HG03565 (cell line): Measurements from ENCODE around the gene ARPP21.
A peak's percentile ranks its signal among the peaks of the same experiment; 100 is the strongest.

ENCODE experiments used
- ATAC-seq: cut with Tn5 transposase; IDR thresholded peaks from one replicate; pipeline ENCODE4 v1.9.1; 2021; ENCODE audit warnings: mild to moderate bottlenecking, moderate library complexity; ENCODE audit not compliant: unreplicated experiment

The ARPP21 gene

GRCh38 chr3:35641331-35641730 is 2.0 kb downstream of the ARPP21 start:
- no peak for ATAC-seq

- ATAC-seq = no peak
These were observed 2.7 kb downstream of the ARPP21 start for GRCh38 chr3:35641920-35642527.

- ATAC-seq = no peak
These were observed 4.2 kb downstream of the ARPP21 start for GRCh38 chr3:35643495-35643894.

GRCh38 chr3:35644451-35644850 is 5.1 kb downstream of the ARPP21 start:
- no peak for ATAC-seq

GRCh38 chr3:35645189-35645588 is 5.9 kb downstream of the ARPP21 start:
- ATAC-seq = no peak

GRCh38 chr3:35646081-35646480 is 6.8 kb downstream of the ARPP21 start:
- no peak for ATAC-seq

- no peak for ATAC-seq
These were observed 8.1 kb downstream of the ARPP21 start for GRCh38 chr3:35647461-35647860.

GRCh38 chr3:35648347-35648746 is 9.0 kb downstream of the ARPP21 start:
- ATAC-seq = no peak

- no peak for ATAC-seq
These were observed 10.1 kb downstream of the ARPP21 start for GRCh38 chr3:35649405-35649804.

- no peak for ATAC-seq
These were observed 12.1 kb downstream of the ARPP21 start for GRCh38 chr3:35651426-35651825.

- ATAC-seq = no peak
These were observed 12.5 kb downstream of the ARPP21 start for GRCh38 chr3:35651851-35652250.

GRCh38 chr3:35653347-35653746 is 14.0 kb downstream of the ARPP21 start:
- ATAC-seq = no peak

GRCh38 chr3:35654476-35654875 is 15.2 kb downstream of the ARPP21 start:
- no peak for ATAC-seq

GRCh38 chr3:35658686-35659085 is 19.4 kb downstream of the ARPP21 start:
- ATAC-seq = no peak

GRCh38 chr3:35659768-35660167 is 20.4 kb downstream of the ARPP21 start:
- no peak for ATAC-seq

GRCh38 chr3:35663471-35663870 is 24.1 kb downstream of the ARPP21 start:
- no peak for ATAC-seq

GRCh38 chr3:35664460-35664919 is 25.2 kb downstream of the ARPP21 start:
- ATAC-seq = peak; percentile 55

- ATAC-seq = no peak
These were observed 26.2 kb downstream of the ARPP21 start for GRCh38 chr3:35665390-35666055.

GRCh38 chr3:35666888-35667287 is 27.6 kb downstream of the ARPP21 start:
- no peak for ATAC-seq

- no peak for ATAC-seq
These were observed 31.2 kb downstream of the ARPP21 start for GRCh38 chr3:35670408-35670965.

- ATAC-seq = no peak
These were observed 32.2 kb downstream of the ARPP21 start for GRCh38 chr3:35671483-35671882.

GRCh38 chr3:35673017-35673416 is 33.7 kb downstream of the ARPP21 start:
- no peak for ATAC-seq
